Measurements from ENCODE around the gene TRIO. TPM values are rescaled to one million over a fixed set of nuclear protein-coding genes. Genes with fewer than 3 reads are reported as not detected.

The TRIO gene
- total RNA-seq, 1 experiment from 2014 or later: 136 TPM

- TF ChIP-seq CTCF (IDR thresholded peaks at IDR 0.05; ENCODE audit: unreplicated experiment): no peak
- CTCF ChIA-PET: interaction anchor here (0.6 kb wide), 1 partner anchor 22 kb away, joined by 3 read pairs; no protein-coding TSS in a partner anchor
- H3K27me3 Mint-ChIP-seq (ENCODE audit: insufficient read depth, unreplicated experiment): no peaks in the 10 kb centered on the region
- BruUV-seq (replicated peaks): no TSS peak
- POLR2A ChIA-PET: interaction anchor here (0.5 to 1.8 kb wide), 3 partner anchors 8 to 52 kb away, joined by 3 to 7 read pairs (median 5); no protein-coding TSS in a partner anchor
- peaks cover 3% of the 10 kb centered on the region for H3K36me3 Mint-ChIP-seq (ENCODE audit: insufficient read depth, unreplicated experiment)
- H3K9me3 Mint-ChIP-seq (ENCODE audit: unreplicated experiment): no peaks in the 10 kb centered on the region
- H3K4me3 Mint-ChIP-seq (ENCODE audit: unreplicated experiment): no peak overlapping the region
- DNase-seq (ENCODE audit: unreplicated experiment): no peak
- H3K27ac Mint-ChIP-seq (ENCODE audit: low read depth, unreplicated experiment): peak overlapping the region; percentile 57
- intact Hi-C loops (cut with micrococcal nuclease): no loop called here
- peaks cover 58% of the 10 kb centered on the region for H3K4me1 Mint-ChIP-seq (ENCODE audit: insufficient read depth, unreplicated experiment)
Measured at GRCh38 chr5:14213253-14213652, 70.1 kb downstream of the TRIO start.

- DNase-seq (ENCODE audit: unreplicated experiment): no peak
- CTCF ChIA-PET: interaction anchor here (0.6 to 2.2 kb wide), 2 partner anchors 13 to 21 kb away, joined by 3 to 5 read pairs; no protein-coding TSS in a partner anchor
- H3K4me3 Mint-ChIP-seq (ENCODE audit: unreplicated experiment): no peak overlapping the region
- no peaks in the 10 kb centered on the region for H3K27me3 Mint-ChIP-seq (ENCODE audit: insufficient read depth, unreplicated experiment)
- POLR2A ChIA-PET: interaction anchor here (0.5 to 1.8 kb wide), 5 partner anchors 9 to 105 kb away, joined by 3 to 7 read pairs (median 3); no protein-coding TSS in a partner anchor
- H3K4me1 Mint-ChIP-seq (ENCODE audit: insufficient read depth, unreplicated experiment): peaks cover 57% of the 10 kb centered on the region
- no peaks in the 10 kb centered on the region for H3K36me3 Mint-ChIP-seq (ENCODE audit: insufficient read depth, unreplicated experiment)
- intact Hi-C loops (cut with micrococcal nuclease): no loop called here
- H3K27ac Mint-ChIP-seq (ENCODE audit: low read depth, unreplicated experiment): no peak overlapping the region
- no TSS peak for BruUV-seq (replicated peaks)
- H3K9me3 Mint-ChIP-seq (ENCODE audit: unreplicated experiment): no peaks in the 10 kb centered on the region
- no peak for TF ChIP-seq CTCF (IDR thresholded peaks at IDR 0.05; ENCODE audit: unreplicated experiment)
Measured at GRCh38 chr5:14213813-14214585, 70.9 kb downstream of the TRIO start.

GRCh38 chr5:14215901-14216300 is 72.8 kb downstream of the TRIO start:
- Mint-ChIP-seq H3K9me3 (ENCODE audit: unreplicated experiment) (no peaks in the 10 kb centered on the region), H3K36me3 (ENCODE audit: insufficient read depth, unreplicated experiment) (peaks cover 4% of the 10 kb centered on the region), H3K4me1 (ENCODE audit: insufficient read depth, unreplicated experiment) (peaks cover 64% of the 10 kb centered on the region), H3K27ac (ENCODE audit: low read depth, unreplicated experiment) (no peak overlapping the region), H3K4me3 (ENCODE audit: unreplicated experiment) (no peak overlapping the region), H3K27me3 (ENCODE audit: insufficient read depth, unreplicated experiment) (no peaks in the 10 kb centered on the region)
- TF ChIP-seq CTCF (IDR thresholded peaks at IDR 0.05; ENCODE audit: unreplicated experiment): no peak
- POLR2A ChIA-PET: interaction anchor here (0.9 to 1.3 kb wide), 4 partner anchors 11 to 72 kb away, joined by 3 to 4 read pairs (median 4); no protein-coding TSS in a partner anchor
- intact Hi-C loops (cut with micrococcal nuclease): no loop called here
- no peak for DNase-seq (ENCODE audit: unreplicated experiment)
- CTCF ChIA-PET: interaction anchor here (1.1 kb wide), 1 partner anchor 10 kb away, joined by 3 read pairs; no protein-coding TSS in a partner anchor
- no TSS peak for BruUV-seq (replicated peaks)

- Mint-ChIP-seq H3K4me3 (ENCODE audit: unreplicated experiment) (no peak overlapping the region), H3K4me1 (ENCODE audit: insufficient read depth, unreplicated experiment) (peaks cover 67% of the 10 kb centered on the region), H3K27ac (ENCODE audit: low read depth, unreplicated experiment) (no peak overlapping the region)
Measured at GRCh38 chr5:14216372-14216771, 73.2 kb downstream of the TRIO start.

More at GRCh38 chr5:14216372-14216771, 73.2 kb downstream of the TRIO start:
- CTCF ChIA-PET: interaction anchor here (1.1 kb wide), 1 partner anchor 10 kb away, joined by 3 read pairs; no protein-coding TSS in a partner anchor
- peaks cover 4% of the 10 kb centered on the region for H3K36me3 Mint-ChIP-seq (ENCODE audit: insufficient read depth, unreplicated experiment)
- no peaks in the 10 kb centered on the region for H3K27me3 Mint-ChIP-seq (ENCODE audit: insufficient read depth, unreplicated experiment)
- intact Hi-C loops (cut with micrococcal nuclease): no loop called here
- no peak for TF ChIP-seq CTCF (IDR thresholded peaks at IDR 0.05; ENCODE audit: unreplicated experiment)
- BruUV-seq (replicated peaks): no TSS peak
- peak; percentile 22 for DNase-seq (ENCODE audit: unreplicated experiment)
- POLR2A ChIA-PET: interaction anchor here (0.9 to 1.2 kb wide), 3 partner anchors 11 to 73 kb away, joined by 3 to 4 read pairs (median 3); no protein-coding TSS in a partner anchor
- H3K9me3 Mint-ChIP-seq (ENCODE audit: unreplicated experiment): no peaks in the 10 kb centered on the region

All from MCF 10A (cell line).